Bone marrow (tissue), 2 donors: ENCODE data around the gene OCIAD2.
A peak's percentile ranks its signal among the peaks of the same experiment; 100 is the strongest.
"Not testable (repeated sequence)": the region's sequence is repeated elsewhere in the genome, so short reads cannot be mapped to it uniquely, and the experiment has no call there.

Source experiments
- DNase-seq, 2 donors: peaks; one replicate each; lab custom pipeline; 2025; lab: John Stamatoyannopoulos, UW

Gene OCIAD2

DNA sequence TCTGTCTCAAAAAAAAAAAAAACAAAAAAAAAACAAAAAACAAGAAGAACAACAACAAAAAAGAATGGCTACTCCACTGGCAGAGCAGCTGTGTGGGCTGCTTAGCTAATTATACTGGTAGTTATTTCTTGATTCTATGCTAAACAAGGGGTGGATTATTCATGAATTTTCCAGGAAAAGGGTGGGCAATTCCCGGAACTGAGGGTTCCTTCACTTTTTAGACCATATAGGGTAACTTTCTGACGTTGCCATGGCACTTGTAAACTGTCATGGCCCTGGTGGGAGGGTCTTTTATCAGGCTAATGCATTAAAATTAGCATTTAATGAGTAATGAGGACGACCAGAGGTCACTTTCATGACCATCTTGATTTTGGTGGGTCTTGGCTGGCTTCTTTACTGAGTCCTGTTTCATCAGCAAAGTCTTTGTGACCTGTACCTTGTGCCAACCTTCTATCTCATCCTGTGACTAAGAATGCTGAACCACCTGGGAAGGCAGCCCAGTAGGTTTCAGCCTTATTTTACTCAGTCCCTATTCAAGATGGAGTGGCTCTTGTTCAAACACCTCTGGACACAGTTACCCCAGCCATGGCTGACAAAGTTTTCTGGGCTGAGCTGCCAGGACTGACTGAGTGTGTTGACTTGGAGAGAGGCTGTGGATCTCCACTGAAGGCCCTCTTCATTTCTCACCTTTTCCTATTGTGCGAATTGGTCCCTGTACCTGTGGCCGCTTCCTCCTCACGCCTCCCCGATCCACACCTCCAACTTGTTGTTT, 1.3 kb upstream of the OCIAD2 start:
- no peak for DNase-seq

DNA sequence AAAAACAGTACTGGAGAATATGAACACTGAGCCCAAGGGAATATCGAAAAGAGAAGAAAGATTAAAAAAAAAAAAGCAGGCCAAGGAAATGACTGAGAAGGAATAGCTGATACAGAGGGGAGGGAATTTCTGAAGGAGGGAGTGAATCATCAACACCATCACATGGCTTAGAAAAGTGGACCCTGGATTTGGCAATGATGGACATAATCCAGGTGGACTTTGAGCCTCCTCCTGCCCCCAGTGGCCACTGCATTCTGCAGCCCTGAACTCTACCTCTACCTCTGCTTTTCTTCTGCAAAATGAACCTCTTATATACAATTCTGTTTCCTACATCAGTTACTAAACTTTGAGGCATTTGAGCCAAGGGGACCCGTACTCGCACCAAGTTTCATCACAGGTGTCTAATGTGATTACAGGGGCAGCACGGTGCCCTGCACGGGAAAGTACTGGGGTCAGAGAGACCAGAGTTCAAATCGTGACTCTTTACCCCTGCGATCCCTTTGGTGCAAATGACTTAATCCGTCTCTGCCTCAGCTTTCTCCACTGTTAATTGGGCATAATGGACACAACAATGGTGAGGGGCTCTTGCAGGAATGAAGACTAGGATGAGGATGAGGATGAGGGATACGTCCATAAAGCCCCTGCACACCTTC, 1.1 kb downstream of the OCIAD2 start:
- no peak for DNase-seq

DNA sequence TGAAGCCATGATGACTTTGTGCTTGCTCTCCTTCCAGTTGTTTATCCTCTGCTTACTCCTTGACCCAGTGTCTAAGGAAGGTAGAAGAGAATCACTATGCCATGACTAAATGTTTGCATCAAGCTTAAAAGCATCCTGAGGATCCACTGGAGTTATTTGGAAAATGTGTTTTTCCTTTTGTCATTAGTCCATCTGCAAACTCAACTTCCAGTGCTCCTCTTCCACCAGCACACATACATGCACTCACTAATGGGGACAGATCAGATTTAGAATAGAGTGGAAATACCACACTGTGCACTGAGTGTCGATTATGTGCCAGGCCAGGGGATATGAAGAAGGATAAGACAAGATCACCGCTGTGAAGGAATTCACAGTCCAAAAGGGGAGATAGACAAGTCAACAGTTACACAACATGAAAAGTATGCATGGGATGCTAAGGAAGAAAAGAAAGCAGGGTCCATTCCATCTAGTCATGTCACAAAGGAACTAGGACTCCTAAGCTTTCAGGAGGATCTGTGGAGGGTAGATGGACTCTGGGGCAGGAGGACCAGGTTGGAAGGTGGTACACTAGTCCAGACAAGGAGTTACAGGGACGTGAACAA, 1.9 kb downstream of the OCIAD2 start:
- DNase-seq: no peak

DNA sequence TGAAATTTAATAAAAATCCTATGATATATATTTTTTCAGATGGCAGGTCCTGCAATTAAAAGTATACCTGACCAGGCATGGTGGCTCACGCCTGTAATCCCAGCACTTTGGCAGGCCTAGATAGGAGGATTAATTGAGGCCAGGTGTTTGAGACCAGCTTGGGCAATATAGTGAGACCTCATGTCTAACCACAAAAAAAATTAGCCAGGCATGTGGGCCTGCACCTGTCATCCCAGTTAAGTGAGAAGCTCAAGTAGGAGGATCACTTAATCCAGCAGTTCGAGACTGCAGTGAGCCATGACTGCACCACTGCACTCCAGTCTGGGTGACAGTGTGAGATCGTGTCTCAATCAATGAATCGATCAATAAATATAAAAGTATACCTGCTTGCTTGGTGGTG, 2.5 kb downstream of the OCIAD2 start:
- no peak for DNase-seq

DNA sequence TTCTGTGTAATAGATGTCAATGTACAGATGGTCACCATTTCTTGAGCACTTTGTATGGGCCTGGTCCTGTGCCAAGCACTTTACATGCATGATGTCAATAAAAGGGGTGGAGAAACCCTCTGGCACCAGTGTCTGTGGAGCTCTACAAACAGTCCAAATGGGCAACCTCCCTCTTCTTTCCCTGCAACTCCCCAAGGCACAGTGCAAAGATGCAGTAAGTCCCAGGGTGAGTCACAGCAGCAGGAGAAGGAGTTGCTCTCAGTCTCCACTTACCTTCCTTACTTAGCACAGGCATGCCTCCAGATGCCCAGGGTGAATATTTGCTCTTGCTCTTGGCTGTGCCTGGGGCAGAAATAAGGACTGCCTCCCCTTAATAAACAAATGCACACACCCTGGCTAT, 4.3 kb downstream of the OCIAD2 start:
- no peak for DNase-seq

DNA sequence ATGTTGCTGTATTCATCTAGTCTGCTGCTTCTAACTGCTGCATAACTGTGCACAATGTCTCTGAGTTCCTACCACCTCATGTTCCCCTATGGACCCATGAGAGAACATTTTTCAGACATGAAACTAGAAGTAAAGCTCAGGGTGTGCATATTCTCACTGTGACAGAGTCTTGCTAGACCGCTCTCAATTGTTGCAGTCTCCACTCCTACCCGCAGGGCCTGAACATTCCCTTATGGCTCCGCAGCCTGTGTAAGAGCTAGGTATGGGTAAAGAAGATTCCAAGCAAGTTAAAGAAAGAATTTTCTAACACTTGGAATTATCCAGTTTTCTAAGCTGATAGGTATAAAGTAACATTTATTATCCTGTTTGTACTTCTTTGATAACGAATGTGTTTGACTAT, 5.4 kb downstream of the OCIAD2 start:
- DNase-seq: no peak

DNA sequence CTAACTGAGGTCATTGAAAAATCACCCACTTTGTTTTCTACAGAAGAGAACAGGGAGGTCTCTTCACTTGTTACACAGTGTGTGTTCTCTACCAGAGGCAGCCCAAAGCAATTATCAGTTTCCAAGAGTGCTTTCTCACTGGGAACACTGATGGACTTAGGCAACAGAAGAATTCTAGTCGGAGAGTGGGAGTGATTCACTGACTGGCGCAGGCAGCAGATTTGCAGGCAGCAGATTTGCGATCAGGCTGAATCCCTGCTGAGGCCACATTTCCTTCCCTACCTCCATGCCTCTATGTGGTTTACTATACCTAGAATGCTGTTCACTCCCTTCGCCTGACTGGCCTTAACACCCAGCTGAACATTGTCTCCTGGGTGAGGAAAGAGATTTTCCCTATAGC, 6.6 kb downstream of the OCIAD2 start:
- no peak for DNase-seq

DNA sequence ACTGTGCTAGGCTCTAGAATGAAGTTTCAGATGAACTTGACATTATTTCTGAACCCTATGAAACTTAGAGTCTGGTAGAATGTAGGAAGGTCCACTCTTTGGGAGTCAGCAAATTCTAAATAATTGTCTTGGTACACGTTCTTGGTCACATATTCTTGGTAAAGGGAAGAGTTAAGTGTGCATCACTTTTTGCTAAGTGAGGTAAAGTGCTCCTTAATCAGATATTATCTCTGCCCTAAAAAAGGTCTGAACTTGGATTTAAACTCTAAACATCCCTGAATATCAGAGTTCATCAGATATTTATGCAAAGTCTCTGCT, 7.2 kb downstream of the OCIAD2 start:
- no peak for DNase-seq

DNA sequence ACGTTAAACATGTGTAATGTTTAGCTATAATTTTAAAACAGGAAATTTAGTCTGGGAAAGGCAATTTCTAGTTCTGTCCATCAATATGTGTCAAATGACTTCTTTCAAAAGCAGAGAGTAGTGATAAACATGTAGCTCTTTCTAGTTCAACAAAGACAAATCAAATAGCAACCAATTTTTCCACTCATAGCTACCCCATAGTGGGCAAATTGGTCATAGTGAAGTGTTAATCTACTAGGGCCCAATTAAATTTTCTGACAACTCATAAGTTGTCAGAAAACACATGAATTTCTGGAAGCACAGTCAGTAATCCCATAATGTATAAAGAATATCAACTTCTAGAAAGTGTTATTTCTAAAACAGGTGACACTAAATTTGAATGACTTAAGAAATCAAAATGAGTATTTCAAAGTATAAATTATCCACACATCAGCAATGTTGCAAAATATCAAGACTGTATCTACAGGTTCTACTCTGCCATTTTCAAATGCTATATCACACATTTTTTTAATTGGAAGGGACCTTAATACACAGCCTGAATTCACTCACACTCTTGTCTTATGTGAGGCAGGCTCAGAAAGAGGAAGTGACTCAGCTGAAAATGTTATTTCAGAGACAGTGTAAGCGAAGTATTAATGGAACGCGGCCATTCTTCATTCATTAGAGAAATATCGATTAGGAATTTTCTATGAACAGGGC, 7.7 kb downstream of the OCIAD2 start:
- DNase-seq: peak in 1 of 2 donors; percentile 67

DNA sequence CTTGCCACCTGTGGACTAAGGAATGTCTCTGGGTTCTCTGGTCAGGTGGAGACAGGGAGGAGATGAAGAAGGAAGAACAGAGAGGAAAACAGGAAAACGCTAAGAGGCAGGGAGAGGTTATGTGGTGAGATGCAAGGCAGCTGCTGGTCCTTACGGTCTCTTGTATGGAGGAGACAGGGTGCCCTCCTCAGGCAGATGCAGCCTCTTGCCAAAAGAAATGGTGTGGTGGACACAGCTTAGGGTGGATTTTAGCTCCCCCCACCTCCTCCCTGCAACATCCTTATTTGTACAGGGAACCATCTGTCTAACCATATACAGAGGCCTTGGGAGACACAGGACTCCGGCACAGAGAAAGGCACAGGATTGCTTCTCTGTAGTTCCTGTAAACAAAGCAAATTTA, 9.7 kb downstream of the OCIAD2 start:
- DNase-seq: no peak

DNA sequence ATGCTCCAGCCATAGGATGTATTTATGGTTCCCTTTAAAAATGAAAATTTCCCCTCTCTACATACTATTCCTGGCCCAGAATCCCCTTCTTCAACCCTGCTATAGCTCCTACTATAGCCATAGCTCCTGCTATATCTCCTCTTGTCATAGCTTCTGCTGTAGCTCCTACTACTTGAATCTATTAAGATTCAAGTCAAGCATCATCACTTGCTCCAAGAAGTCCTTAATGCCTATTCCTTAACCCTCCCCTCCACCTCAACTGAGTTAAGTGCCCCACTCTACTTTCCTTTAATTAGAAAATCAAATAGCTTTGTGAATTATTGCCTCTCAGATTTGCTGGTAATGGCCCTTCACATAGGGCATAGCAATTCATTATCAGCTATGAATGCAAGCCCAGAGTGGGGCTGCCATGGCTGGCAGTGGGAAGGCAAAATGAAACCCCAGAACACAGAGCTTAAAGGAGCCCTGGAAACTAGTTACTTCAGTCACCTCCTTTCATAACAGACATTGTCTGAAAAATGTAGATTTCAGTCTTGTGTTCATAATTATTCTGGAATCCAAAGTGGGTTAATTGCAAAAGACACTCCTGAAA, 15.4 kb downstream of the OCIAD2 start:
- DNase-seq: no peak

DNA sequence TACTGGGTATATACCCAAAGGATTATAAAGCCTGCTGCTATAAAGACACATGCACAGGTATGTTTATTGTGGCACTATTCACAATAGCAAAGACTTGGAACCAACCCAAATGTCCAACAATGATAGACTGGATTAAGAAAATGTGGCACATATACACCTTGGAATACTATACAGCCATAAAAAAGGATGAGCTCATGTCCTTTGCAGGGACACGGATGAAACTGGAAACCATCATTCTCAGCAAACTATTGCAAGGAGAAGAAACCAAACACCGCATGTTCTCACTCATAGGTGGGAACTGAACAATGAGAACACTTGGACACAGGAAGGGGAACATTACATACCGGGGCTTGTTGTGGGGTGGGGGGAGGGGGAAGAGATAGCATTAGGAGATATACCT, 16.8 kb downstream of the OCIAD2 start:
- not testable (repeated sequence) for DNase-seq

DNA sequence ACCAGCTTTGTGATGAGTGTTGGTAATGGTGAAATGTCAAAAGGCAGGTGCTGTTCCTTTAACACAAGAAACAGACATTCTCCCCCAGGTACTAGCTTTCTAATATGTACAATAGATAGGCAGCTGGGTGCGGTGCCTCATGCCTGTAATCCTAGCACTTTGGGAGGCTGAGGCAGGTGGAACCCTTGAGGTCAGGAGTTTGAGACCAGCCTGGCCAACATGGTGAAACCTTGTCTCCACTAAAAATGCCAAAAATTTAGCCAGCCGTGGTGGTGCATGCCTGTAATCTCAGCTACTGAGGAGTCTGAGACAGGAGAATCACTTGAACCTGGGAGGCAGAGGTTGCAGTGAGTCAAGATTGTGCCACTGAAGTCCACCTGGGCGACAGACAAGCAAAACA, 24.9 kb downstream of the OCIAD2 start:
- not testable (repeated sequence) for DNase-seq

DNA sequence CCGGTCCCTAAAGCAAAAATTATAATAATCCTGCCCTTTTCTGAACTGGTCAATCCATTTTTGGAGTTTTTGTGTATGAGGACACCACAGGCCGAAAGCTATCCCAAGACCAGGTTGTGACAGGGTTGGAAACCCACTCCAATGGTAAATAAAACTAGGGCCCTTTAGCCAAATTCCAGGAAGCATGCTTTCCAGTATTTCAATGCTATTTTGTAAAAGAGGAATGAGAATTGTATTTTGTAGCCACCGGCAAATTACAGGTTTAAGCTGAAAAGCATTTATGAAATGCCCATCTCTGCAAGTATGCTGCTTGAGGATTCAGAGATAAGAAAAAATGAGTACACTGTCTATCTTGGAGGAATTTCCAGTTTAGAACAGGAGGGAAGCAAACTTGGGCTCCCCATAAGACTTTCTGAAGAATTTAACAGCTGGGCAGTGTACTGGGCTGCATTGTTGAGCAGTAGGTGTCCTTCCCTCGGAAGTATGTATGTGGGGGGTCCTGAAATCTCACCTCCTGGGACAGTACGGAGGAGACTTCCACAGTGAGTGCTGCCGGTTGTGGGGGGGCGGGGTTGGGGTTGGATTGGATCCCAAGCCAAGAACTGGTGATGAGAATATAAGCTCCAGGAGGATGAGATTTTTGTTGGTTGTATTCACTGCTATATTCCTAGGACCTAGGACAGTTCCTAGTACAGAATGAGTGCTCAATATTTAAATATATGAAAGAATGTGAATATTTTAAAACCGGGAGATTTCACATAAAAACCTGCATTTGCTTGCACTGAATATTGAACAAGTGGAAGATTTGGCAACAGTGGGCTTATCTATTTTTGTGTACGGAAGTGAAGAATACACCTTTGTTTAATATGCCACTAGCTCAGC, 26.8 kb downstream of the OCIAD2 start:
- no peak for DNase-seq

DNA sequence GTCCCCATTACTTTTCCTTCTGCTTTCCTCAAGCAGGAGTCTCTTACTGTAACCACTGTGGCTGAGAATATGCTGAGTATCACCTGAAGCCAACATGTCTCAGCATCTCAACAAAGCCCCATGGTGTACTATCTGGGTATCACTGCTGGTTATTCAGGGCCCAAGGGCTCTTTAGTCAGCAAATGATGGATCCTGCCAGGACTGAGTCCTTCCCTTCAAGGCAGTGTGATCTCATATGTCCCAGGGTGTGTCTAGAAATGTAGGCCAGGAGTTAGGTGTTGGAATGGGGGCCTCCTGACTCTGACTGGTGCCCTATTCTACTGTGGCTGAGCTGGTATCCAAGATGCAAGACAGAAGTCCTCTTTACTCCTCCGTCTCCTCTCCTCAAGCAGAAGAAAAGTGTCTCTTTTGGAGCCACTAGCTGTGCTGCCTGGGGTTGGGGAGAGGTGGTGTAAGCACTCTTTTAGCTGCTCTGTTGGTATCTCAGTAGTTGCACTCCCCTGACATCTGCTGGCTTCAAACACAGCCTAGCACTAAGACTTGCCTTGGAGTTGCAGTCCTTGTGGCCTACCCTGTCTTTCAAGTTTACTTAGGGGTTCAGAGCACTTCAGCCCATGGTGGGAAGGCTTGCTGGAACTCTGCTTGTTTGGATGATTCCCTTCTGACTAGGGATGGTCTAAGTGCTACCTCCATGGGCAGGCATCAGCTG, 28.6 kb downstream of the OCIAD2 start:
- no peak for DNase-seq

DNA sequence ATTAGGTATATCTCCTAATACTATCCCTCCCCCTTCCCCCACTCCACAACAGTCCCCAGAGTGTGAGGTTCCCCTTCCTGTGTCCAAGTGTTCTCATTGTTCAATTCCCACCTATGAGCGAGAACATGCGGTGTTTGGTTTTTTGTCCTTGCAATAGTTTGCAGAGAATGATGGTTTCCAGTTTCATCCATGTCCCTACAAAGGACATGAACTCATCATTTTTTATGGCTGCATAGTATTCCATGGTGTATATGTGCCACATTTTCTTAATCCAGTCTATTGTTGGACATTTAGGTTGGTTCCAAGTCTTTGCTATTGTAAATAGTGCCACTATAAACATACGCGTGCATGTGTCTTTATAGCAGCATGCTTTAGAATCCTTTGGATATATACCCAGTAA, 41.9 kb downstream of the OCIAD2 start:
- not testable (repeated sequence) for DNase-seq

DNA sequence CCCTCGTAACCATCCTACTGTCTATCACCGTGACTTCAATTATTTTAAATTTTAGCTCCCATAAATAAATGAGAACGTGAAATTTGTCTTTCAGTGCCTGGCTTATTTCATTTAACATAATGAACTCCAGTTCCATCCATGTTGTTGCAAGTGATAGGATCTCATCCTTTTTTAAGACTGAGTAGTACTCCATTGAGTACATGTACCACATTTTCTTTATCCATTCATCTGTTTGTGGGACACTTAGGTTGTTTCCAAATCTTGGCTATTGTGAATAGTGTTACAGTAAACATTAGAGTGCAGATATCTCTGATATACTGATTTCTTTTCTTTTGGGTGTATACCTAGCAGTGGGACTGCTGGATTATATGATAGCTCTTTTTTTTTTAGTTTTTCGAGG, 42.8 kb downstream of the OCIAD2 start:
- DNase-seq: no peak

DNA sequence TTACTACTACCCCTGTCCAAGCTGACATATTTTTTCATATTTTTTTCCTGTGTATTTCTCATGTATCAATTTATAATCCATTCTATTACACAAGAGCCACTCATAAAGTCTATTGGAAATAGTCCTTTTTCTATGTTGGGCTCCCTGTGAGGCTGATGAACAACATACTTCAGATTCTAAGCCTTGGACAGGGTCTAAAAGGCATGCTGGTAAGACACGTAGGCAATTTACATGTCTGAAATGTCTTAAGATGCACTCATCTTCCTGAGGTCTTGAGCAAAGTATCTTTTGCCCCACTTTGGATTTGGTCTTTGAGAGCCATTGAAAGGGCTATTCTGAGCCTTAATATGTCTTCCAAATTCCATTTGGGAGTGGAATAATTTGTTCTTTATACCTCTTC, 43.9 kb downstream of the OCIAD2 start:
- no peak for DNase-seq

DNA sequence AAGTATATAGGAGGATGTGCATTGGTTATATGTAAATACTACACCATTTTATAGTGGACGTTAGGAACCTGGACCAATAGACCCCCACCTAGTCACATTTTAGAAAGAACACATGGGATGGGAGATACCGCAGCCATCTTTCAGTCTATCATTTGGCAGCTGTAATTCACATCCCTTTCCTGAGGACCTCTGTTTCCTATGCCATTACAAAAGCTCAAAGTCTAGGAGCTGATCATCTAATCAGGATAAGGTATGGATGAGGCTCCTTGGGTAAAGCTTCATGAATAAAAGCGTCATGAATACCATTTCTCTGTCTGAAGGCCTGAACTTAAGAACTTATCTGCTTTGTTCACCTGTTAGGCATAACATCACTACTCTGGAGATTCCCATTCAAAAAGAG, 44.5 kb downstream of the OCIAD2 start:
- DNase-seq: no peak

DNA sequence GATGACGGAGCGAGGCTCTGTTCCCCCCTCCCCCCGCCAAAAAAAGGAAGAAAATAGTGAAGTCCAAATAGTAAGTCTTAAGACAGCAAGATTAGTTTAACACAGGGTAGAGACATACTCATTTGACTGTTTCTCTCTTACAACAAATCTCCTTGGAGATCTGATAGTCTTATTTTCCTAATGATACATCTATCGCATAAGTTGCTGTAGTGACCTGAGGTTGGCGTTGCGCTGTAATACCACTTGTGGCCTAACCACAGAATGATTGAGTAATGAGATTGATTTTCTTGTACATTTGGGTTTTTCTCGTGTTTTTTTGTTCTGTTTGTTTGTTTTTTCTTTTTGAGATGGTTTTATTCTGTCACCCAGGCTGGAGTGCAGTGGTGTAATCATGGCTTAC, 48.4 kb downstream of the OCIAD2 start:
- DNase-seq: no peak

DNA sequence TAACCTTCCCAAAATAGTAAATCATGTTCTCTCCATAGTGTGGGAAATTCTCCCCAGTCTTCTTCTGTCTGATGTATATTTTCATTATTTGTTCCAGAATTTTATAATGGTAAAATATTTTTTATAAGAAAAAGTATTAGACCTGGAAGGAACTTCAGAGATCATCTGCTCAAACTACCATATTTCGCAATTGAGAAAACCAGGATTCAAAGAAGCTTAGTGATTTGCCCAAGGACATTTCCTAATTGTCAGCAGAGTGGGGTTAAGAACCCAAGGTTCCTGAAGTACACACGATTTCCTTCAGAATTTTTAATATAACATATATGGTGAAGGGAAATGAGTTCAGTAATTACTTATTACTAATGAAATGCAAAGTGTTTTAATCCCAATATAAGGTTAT, 51.6 kb downstream of the OCIAD2 start:
- no peak for DNase-seq
